Measurements from ENCODE around the gene IL2RG.

IL2RG gene

DNA sequence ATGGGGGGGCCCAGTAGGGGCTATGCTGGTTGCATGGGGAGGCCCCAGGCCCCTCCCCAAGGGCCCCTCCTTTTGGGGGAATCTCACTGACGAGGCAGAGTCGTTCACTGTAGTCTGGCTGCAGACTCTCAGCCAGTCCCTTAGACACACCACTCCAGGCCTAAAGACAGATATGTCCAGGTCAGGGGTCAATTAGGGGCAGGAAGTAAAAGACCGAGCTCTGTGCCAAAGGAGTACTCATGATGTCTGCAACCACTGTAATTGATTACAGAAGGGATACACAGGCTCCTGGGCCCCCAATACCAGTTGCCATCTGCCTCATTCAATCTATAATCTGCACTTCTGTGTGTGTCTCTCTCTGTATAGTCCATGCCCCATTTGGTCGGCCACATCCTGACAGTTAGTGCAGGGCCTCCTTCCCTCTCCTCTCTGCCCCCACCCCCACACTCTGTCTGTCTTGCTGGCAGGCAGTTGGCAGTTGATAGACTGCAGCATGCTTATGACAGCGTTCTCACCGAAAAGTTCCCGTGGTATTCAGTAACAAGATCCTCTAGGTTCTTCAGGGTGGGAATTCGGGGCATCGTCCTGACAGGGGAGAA is 3.5 kb downstream of the IL2RG start:
- DNase-seq, result peak in 1 of 2 experiments; percentile 21

DNA sequence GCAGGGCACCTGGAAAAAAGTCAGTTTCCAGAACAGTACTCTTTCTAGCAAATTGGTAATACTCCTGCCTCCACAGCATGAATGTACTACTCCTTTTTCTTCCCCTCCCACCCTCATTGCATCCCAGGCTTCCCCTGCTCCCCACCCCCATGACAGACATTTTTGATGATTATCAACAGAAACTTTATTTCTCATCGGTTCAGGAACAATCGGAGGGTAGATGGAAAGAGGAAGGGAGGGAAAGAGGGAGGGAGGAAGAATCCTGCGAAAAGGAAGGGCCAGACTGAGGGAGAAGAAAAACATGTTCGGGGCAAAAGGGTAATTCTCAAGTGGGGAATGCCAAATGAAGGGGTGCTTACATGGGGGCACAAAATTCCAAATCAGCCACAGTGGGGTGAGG is 4.1 kb downstream of the IL2RG start:
- no peak for DNase-seq

DNA sequence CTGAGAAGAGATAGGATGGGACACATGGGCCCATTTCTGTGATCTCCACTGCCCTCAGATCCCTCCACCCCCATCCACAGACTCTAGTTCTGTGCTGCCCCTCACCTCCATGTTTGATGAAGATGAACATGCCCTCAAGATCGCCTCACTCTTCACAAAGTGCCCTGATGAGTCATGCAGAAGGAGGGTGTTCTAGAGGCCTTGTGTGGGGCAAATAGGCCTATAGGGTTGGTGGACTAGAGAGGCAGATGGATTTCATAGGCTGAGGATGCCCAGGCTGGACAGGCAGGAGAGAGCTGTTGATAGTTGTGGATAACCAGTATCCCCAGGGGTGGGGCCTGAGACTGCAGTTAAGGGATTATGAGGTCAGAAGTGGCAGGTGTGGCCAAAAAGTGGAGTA is 5.0 kb downstream of the IL2RG start, which contains the start of gene CXorf65:
CXorf65 (minus strand) TSS at position 314 of the 400 bp plus-strand sequence; CDS start at position 130, 184 bp downstream.
- DNase-seq, result no peak

DNA sequence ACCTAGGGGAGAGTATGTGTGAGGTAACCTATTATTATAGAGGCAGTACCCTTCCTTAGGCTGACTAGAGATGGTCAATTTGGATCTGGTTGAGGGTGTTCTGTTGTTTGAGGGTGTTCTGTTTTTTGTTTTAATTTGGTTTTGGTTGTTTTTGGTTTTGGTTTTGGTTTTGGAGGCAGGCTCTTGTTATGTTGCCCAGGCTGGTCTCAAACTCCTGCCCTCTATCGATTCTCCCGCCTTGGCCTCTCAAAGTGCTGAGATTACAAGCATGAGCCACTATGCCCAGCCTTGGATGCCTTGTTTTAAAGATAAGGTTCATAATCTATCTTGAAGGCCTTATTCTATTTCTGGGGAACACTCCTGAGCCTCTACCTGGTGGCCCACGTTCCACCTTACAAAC is 5.7 kb downstream of the IL2RG start:
- no peak for DNase-seq

DNA sequence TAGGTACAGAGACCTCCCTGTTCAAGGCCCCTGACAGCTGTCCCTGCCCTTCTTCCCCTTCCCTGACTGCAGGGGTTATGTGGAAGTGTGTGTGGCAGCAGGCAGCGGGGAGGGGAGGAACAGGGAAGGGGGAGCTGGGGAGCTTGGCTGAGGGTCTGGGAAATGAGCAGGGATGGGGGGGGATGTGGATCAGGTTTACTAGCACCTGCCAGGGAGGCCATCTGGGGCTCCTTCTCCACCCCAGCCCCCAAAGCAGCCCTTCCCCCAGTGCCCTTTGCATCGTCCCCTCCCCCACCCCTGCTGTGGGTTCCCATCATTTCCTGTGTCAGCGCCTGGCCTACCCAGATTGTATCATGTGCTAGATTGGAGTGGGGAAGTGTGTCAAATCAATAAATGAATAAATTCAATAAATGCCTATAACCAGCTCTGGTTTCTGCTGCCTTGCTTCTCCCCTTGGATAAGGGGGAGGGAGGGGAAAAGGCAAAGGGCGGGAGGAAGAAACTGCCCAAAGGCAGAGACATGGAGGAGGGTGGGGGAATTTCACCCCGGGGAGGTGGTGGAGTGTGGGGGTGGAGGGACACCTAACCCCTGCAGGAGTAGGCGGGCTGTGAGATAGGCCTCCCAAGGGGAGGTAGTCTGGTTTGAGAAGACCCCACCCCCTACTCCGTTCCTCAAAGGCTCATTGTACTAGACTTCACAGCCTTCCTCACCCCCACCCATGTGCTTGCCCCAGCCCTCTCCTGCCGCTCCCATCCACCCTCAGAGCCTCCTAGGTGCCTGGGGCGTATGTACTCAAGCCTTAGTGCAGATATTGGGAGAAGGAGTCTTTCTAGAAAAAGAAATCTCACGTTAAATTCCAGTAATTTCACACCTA is 8.0 kb downstream of the IL2RG start:
- peak; percentile 93 to 96 for DNase-seq

DNA sequence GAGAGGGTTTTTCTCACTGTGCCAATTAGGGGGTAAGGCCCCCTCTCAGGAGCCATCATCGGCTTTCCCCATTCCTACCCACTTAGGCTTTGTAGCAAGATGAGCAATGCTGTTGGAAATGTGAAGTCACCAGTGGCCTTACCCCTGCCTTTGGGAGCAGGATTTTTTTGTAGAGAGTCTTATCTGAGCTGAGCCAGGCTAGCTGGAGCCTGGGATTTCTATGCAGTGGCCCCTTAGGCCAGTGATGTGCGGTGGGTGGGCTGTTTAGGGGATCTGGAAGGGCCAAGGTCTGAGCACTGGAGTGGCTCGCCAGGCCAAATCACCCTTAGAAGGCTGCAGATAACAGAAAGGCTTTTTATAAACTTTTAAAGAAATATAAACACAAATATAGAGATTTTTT is 9.1 kb downstream of the IL2RG start:
- no peak for DNase-seq

DNA sequence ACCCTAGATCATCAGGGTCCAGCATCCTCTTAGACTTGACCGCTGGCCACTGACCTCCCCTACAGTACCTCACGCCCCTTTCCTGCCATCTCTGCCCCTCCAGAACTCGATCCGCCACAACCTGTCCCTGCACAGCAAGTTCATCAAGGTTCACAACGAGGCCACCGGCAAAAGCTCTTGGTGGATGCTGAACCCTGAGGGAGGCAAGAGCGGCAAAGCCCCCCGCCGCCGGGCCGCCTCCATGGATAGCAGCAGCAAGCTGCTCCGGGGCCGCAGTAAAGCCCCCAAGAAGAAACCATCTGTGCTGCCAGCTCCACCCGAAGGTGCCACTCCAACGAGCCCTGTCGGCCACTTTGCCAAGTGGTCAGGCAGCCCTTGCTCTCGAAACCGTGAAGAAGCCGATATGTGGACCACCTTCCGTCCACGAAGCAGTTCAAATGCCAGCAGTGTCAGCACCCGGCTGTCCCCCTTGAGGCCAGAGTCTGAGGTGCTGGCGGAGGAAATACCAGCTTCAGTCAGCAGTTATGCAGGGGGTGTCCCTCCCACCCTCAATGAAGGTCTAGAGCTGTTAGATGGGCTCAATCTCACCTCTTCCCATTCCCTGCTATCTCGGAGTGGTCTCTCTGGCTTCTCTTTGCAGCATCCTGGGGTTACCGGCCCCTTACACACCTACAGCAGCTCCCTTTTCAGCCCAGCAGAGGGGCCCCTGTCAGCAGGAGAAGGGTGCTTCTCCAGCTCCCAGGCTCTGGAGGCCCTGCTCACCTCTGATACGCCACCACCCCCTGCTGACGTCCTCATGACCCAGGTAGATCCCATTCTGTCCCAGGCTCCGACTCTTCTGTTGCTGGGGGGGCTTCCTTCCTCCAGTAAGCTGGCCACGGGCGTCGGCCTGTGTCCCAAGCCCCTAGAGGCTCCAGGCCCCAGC is 10.5 kb downstream of the IL2RG start:
- no peak for DNase-seq

DNA sequence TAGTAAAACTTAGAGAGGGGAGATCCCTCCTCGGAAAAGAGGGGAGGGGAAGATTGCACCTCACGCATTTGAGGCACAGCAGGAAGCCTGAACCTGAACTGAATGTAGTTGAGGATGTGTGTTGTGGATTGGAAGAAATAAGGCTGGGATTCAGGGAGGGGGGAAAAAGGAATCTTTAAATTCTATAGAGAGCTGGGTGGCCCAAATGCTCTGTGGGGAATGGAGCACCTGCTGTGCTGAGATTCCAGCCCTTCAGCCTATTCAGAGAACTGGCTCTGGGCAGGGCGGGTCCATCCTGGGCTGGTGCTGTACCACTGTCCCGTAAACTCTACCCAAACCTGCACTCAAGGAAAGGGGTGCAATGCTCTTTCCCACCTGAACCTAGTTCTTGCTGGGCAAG is 11.6 kb downstream of the IL2RG start:
- no peak for DNase-seq

DNA sequence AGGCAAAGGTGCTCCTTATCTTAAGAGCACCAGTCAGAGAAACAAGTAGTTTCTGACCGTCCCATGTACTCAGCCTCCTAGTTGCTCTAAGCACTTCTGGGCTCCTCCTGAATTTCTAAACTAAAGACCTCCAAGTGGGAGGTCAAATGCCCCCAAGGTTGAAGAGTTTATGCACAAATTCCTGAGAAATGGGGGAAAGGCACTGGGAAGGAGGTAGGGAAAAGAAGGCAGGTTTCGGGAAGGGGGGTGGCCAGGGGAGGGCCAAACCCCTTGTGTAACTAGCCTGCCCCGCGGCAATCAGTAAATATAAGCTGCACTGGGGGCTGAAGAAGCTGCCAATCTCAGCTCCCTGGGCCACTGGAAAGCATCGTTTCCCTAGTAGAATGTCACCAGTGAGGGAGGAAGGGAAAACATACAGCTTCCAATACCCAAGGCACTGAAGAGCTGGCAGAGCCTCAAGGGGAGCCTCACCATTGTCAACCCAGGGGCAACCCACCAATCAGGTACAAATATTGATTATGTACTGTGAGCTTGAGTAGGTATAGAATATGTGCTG is 12.3 kb downstream of the IL2RG start:
- no peak for DNase-seq

DNA sequence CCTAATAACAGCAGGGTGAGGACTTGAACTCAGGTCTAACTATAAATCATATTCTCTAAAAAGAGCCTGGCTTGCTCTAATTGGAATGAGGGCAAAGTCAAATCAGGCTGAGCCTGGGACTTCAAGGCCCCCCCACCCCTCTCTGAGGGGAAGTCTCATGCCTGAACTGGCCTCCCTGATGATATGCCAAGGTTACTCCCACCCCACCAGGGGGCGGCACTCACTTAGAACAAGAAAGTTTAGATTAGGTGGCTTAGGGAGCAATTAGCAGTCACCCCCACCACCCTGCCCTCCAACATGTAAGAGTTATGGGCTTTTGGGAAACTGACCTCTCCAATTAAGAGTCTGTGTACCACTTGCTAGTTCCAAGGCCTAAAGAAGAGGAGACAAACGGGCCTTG is 13.1 kb downstream of the IL2RG start:
- peak; percentile 66 to 74 for DNase-seq

DNA sequence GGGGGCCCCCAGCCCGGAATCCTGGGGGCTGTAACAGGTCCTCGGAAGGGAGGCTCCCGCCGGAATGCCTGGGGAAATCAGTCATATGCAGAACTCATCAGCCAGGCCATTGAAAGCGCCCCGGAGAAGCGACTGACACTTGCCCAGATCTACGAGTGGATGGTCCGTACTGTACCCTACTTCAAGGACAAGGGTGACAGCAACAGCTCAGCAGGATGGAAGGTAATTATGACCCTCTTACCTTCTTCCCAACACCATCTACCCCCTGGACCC is 14.7 kb downstream of the IL2RG start:
- DNase-seq, result peak in 1 of 2 experiments; percentile 7

DNA sequence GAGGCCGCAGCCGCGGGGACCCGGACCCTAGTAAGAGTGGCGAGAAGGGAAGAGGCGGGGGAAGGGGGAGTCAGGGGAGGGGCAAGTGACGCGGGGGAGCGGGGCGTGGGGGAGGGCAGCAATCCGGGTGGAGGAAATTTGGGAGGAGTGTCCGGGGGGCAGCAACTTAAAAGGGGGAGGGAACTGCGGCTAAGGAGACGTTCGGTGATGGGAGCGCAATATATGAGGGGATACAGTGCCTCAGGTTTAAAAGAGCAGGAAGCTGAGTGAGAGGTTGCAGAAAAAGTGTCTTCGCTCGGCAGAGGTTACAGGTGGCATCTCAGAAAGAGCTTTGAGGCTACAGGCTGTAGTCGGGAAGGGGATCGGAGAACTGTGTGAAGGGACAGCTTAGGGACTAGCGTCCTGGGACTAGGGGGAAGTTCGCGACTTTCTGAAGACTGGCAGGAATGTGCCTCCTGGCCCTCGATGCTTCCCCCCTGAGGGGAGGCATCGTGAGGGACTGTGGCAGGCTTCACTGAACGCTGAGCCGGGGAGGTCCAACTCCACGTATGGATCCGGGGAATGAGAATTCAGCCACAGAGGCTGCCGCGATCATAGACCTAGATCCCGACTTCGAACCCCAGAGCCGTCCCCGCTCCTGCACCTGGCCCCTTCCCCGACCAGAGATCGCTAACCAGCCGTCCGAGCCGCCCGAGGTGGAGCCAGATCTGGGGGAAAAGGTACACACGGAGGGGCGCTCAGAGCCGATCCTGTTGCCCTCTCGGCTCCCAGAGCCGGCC is 15.2 kb downstream of the IL2RG start:
- peak; percentile 58 to 65 for DNase-seq

DNA sequence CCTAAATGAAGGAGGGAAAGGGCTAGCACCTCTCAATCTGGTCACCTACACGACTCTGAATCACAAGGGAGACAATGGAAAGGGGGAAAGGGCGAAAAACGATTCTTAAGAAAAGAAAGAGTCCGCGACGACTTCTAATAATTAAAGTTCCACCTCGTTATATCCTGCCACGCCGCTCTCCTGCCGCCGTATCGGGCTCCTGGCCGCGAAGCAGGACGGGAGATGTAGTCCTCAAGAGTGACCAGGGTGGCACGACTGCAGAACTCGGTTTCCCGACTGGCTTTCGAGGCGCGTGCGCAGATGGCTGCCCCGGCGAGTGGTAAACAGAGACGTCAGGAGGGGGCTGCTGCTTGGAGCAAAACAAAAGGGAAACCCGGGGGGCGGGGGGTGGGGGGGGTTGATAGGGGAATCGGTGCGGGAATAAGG is 15.8 kb downstream of the IL2RG start, which contains the start of gene FOXO4:
FOXO4 (plus strand) TSS at position 297 of the 426 bp plus-strand sequence. CDS start 678 bp downstream, outside the sequence.
- DNase-seq, result peak; percentile 86 to 92

DNA sequence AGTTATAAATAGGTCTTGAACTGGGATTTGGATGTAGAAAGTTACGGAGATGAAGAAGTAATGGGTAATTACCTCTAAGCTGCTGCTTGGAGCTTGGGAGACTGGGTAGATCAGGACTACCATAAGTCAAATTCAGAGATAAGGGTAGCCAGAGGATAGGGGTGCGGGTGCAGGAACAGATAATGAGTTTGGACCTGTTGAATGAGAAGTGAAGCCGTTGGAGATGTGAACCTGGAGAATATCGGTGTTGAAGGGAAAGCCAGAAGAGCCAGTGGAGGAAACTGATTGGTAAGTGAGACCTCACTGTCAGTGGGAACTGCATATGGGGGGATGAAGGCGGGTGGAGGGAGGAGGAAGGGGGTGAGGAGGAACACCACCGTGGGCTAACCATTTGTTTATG is 16.3 kb downstream of the IL2RG start:
- peak; percentile 5 to 18 for DNase-seq

DNA sequence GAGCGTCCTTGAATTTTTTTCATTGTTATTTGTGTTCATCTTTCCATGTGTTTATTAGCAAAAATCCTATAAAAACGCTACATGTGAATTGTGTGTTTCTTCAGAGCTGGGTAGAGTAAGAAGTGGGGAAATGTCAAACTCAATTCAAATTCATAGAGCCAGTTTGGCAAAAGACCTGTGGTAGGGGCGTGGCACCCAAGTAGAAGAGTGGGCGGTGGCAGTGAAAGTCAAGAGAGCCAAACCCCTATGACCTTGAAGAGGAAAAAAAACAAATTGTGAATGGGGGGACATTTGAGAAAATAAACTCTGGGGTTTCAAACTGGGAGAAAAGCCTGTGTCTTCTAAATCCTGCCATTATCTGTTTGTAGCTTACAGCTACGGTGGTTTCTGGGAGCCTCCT is 20.1 kb downstream of the IL2RG start:
- DNase-seq, result no peak

DNA sequence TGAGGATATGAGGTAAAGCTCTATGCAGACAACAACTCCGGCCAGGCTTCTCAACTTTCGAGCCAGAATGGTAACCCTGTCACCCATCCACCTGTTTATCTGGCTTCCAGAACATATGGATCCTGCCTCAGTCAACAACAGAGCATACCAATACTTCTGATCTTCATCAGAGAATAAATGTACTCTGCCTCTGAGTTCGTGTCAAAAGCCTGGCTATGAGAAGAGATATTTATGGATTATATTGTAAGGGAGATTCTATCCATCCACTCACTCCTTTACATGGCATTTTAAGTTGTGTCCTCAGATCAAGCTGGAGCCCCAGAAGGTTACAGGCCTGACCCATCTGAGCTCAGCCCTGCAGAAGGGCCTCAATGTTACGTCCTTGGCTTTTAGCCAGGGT is 25.5 kb downstream of the IL2RG start:
- DNase-seq, result no peak

DNA sequence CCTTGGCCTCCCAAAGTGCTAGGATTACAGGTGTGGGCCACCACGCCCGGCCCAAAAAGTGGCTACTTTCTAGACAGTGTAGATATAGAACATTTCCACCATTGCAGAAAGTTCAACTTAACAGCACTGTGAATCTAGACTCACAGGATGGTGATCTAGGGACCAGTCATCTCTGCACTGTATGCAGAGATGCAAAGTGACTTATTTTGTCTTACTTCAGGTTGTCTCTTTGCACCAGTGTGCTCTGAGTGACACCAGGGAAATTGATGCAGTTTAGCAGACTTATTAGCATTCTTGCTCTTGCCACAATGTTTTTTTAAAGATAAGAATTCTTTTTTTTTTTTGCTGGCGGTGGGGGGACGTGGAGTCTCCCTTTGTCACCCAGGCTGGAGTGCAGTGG is 28.6 kb downstream of the IL2RG start:
- DNase-seq, result no peak

DNA sequence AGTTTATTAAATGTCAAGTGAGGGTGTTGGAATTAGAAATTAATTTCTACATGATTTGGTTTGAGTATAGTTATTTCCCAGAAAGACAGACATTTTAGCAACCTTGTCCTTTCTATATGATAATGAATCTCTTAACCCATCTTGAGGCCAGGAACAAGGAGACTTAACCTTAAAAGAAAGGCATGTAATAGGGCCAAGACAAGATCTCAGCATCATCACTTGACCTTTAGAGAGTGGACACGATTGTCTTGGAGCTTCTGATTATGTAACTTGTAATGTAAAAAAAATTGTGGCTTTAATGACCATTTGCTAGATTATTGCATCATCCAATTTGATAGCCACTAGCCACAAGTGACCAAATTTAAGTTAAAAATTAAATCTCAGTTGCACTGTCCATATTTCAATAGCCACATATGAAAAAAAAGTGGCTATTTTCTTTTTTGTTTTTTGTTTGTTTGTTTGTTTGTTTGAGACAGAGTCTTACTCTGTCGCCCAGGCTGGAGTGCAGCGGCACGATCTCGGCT is 29.2 kb downstream of the IL2RG start:
- no peak for DNase-seq

DNA sequence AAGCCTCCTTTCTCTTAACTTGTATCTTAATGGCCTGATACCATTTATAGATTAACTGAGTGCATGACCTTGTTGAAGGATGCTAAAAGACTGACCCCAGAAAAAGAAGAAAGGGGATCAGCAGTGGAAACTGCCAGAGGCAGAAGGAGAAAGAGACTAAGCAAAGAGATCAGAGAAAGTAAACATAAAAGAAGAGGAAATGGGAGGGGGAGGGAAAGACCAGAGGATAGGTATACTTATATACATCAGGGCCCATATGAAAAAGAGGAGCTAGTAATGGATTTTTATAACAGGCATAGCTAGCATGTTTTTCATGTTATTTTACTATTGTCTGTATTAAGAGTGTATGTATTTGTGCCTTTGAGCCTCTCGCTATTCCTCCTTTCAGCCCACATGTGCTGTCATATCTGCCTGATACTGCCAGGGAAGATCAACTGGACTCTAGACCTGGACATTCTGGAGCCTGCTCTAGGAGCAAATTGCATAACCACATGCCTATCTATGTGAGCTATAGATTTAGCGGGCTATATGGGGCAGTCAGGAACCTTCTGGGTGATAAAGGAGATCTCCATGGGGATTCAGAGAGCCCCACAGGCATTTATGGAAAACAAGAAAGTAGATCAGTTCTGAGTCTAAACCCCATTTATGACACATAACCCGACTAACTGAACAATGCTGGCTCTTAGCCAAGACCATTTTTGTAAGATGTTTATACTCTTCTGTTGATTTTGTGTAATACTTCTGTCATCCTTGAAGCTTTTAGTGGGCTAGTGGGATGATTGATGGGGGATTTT is 29.9 kb downstream of the IL2RG start:
- no peak for DNase-seq

DNA sequence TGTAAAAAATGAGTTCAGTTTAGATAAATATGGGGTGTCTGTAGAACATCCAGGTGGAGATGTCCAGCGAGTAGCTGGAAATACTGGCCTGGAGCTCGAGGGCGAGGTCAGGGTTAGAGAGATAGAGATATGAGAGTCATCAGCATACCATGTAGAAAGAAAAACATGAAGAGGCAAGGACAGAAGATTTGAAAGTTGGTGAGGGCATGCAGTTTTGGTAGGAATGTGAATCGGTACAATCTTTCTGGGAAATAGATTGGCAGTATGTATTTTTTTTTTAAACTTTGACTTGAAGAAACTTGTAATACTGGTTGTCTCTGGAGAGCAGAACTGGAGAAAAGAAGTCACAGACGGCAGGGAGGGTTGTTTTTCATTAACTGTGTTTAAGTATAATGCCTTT is 40.8 kb downstream of the IL2RG start:
- no peak for DNase-seq
